ENCODE data around the gene SORCS2. TPM values are rescaled to one million over a fixed set of nuclear protein-coding genes. Genes with fewer than 3 reads are reported as not detected.
A peak's percentile ranks its signal among the peaks of the same experiment; 100 is the strongest.

SORCS2 gene
- total and polyA plus RNA-seq, 2 of the 4 experiments (the other 2 are of a cell fraction), result 0.36 to 0.62 TPM

DNA sequence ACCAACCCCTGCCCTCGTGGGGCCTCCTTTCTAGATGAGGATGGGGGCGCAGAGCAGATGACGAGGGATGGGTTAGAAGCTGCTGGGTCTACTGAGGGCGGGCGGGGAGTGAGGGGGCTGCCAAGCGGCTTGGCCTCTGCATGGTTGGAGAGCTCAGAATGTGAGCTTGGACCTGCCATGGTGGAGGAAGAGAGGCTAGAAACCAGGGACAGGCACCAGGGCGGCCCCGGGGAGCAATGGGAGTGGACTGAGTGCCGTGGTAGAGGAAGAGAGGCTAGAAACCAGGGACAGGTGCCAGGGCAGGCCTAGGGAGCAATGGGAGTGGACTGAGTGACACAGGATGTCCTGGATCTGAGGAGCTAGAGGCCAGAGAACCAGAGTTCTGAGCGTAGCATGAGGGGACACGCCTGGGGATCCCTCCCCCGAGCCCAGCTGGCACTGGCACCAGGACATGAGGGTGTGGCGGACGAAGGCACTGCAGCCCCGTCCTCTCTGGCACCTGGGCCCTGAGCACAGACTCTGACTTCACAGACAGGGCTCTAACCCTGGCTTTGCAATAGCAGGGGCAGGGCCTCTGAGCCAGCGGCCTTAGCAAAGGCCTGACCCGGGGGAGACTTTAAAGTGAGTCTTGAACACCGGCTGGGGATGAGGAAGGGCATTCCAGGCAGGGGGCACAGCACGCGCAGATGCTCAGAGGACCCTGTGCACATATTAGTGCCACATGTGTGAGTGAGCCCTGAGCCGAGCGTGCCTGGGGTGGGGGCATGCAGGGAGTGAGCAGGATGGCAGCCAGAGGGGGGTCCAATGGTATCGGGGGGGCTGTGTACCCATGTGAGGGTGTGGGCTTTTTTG, 456.4 kb downstream of the SORCS2 start:
- H3K9ac ChIP-seq (ENCODE audit: low read depth, low read length), result no peak overlapping the region
- H2BK5ac ChIP-seq (ENCODE audit: low read depth, low read length, poor library complexity, severe bottlenecking), result peak overlapping the region; percentile 65
- H2BK20ac ChIP-seq (ENCODE audit: low read depth, low read length), result peak overlapping the region; percentile 56; the same call in 1 of the 2 replicates
- H3K18ac ChIP-seq (ENCODE audit: low read depth, low read length), result no peak overlapping the region
- H2AK9ac ChIP-seq (replicated peaks; ENCODE audit: low read depth, low read length, poor library complexity), result peak overlapping the region; percentile 83
- ChIA-PET POLR2A (ENCODE audit: unreplicated experiment) (no interaction called here), CTCF (no interaction called here)
- peak overlapping the region; percentile 87 for H2AK5ac ChIP-seq (ENCODE audit: low read depth, low read length)
- H3K9me1 ChIP-seq (ENCODE audit: insufficient read depth, low read length), result peaks cover 14% of the 10 kb centered on the region
- H3K23ac ChIP-seq (ENCODE audit: low read depth, low read length), result peak overlapping the region; percentile 76; the same call in 1 of the 2 replicates
- peak overlapping the region; percentile 52; the same call in 1 of the 2 replicates for H3K14ac ChIP-seq (replicated peaks; ENCODE audit: low read depth, low read length)
- no peak for ATAC-seq (ENCODE audit: low read depth)
- peak overlapping the region in 1 of 2 experiments; percentile 49; a peak in 1 of 4 replicates for H4K8ac ChIP-seq (ENCODE audit: low read depth in 2 of 2, low read length in 2 of 2)
- no peaks in the 10 kb centered on the region for H3K36me3 ChIP-seq (ENCODE audit: control insufficient read depth, insufficient read depth, low read length)
- H2AFZ ChIP-seq (replicated peaks; ENCODE audit: low read length, poor library complexity), result peak overlapping the region; percentile 61
- H2BK15ac ChIP-seq (ENCODE audit: low read depth, low read length), result peak overlapping the region; percentile 52; the same call in 1 of the 3 replicates
- intact Hi-C loops (cut with micrococcal nuclease), result no loop called here
- no TSS peak for BruUV-seq (replicated peaks)
- H3K79me1 ChIP-seq (ENCODE audit: low read depth in 1 of 2, low read length in 2 of 2), result no peaks in the 10 kb centered on the region
- H3K4me3 ChIP-seq (ENCODE audit: insufficient read depth, low read depth, low read length), result no peak overlapping the region
- TF ChIP-seq MAZ (IDR thresholded peaks at IDR 0.05; ENCODE audit: borderline replicate concordance, low read depth, low read length) (no peak), MXI1 (IDR thresholded peaks at IDR 0.05; ENCODE audit: borderline replicate concordance, low read depth, low read length) (no peak)
- TF ChIP-seq, protein P1, sequence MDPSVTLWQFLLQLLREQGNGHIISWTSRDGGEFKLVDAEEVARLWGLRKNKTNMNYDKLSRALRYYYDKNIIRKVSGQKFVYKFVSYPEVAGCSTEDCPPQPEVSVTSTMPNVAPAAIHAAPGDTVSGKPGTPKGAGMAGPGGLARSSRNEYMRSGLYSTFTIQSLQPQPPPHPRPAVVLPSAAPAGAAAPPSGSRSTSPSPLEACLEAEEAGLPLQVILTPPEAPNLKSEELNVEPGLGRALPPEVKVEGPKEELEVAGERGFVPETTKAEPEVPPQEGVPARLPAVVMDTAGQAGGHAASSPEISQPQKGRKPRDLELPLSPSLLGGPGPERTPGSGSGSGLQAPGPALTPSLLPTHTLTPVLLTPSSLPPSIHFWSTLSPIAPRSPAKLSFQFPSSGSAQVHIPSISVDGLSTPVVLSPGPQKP (IDR thresholded peaks at IDR 0.05; ENCODE audit: borderline replicate concordance, low read depth, low read length), result no peak
- no peak for DNase-seq
- peaks cover 3% of the 10 kb centered on the region; the same call in 1 of the 2 replicates for H3K27me3 ChIP-seq (ENCODE audit: control insufficient read depth, insufficient read depth, low read length)
- H3K4me2 ChIP-seq (ENCODE audit: low read depth, low read length), result no peak overlapping the region
- H3K4me1 ChIP-seq (ENCODE audit: control insufficient read depth, insufficient read depth, low read length), result peaks cover 15% of the 10 kb centered on the region
- no peak overlapping the region for H4K5ac ChIP-seq (ENCODE audit: low read depth, low read length)
- in situ Hi-C loops (cut with MboI; ENCODE audit: low sequenced_read_pairs), result no loop called here
- H3K27ac ChIP-seq (ENCODE audit: insufficient read depth, low read length), result no peak overlapping the region; the same call in 1 of the 2 replicates
- peaks cover 6% of the 10 kb centered on the region for H3K9me3 ChIP-seq (ENCODE audit: control insufficient read depth, insufficient read depth, low read length)
- no peaks in the 10 kb centered on the region; the same call in 1 of the 2 replicates for H4K20me1 ChIP-seq (ENCODE audit: insufficient read depth, low read length)
- H3K56ac ChIP-seq (ENCODE audit: extremely low read depth, insufficient read depth, low read length), result no peak overlapping the region
- H2BK120ac ChIP-seq (ENCODE audit: low read depth, low read length), result peak overlapping the region; percentile 84
- H4K91ac ChIP-seq (ENCODE audit: insufficient read depth, low read depth, low read length), result peak overlapping the region; percentile 63
- dilution Hi-C loops (cut with HindIII; ENCODE audit: low sequenced_read_pairs, unreplicated experiment), result no loop called here
- 83% methylated on average over 7 of the region's 23 CpGs; no CpG with 5 or more reads in 1 of the 2 experiments for WGBS, 2 experiments (ENCODE audit: extremely low coverage in 2 of 2, insufficient read length in 1 of 2)
- H3K4ac ChIP-seq (ENCODE audit: low read depth, low read length), result peak overlapping the region; percentile 69
